Osteoblast (primary cell): ENCODE results near the gene KAZN. TPM values are rescaled to one million over a fixed set of nuclear protein-coding genes. Genes with fewer than 3 reads are reported as not detected.

Source experiments
- DNase-seq: peaks from one replicate; pipeline ENCODE4 v3.0.0; 2011; ENCODE audit warnings: low spot score, mixed read lengths; ENCODE audit not compliant: insufficient read length; ENCODE audit errors: missing footprints
- H2AFZ ChIP-seq: 2 replicates; pipeline ENCODE4 v1.6.0; 2011; ENCODE audit warnings: mild to moderate bottlenecking, low read length
- H3K27ac ChIP-seq: 2 replicates; pipeline ENCODE4 v1.5.1; 2011; ENCODE audit warnings: mild to moderate bottlenecking, low read depth, low read length, moderate library complexity
- H3K27me3 ChIP-seq: 2 replicates; pipeline ENCODE4 v1.6.0; 2012; ENCODE audit warnings: mild to moderate bottlenecking, control low read depth, inconsistent platforms, low read length, moderate library complexity; ENCODE audit not compliant: insufficient read depth
- H3K36me3 ChIP-seq: 2 replicates; pipeline ENCODE4 v1.5.1; 2011; ENCODE audit warnings: mild to moderate bottlenecking, low read length, control low read depth, moderate library complexity; ENCODE audit not compliant: insufficient read depth
- H3K4me1 ChIP-seq: 2 replicates; pipeline ENCODE4 v1.5.1; 2011; ENCODE audit warnings: mild to moderate bottlenecking, low read length, control low read depth, moderate library complexity; ENCODE audit not compliant: insufficient read depth
- H3K4me2 ChIP-seq: 2 replicates; pipeline ENCODE4 v1.6.0; 2011; ENCODE audit warnings: mild to moderate bottlenecking, low read length; ENCODE audit not compliant: insufficient read depth
- H3K4me3 ChIP-seq: fragments of 200-600 bp; sonication (generic); 3 replicates; pipeline ENCODE4 v1.5.1; 2012; ENCODE audit warnings: mild to moderate bottlenecking, low read length, inconsistent platforms; ENCODE audit not compliant: insufficient read depth
- H3K79me2 ChIP-seq: 2 replicates; pipeline ENCODE4 v1.6.0; 2012; ENCODE audit warnings: mild to moderate bottlenecking, low read length, control low read depth, inconsistent platforms; ENCODE audit not compliant: insufficient read depth
- H3K9me3 ChIP-seq: 2 replicates; pipeline ENCODE4 v1.5.1; 2011; ENCODE audit warnings: low read depth, low read length, control low read depth
- H4K20me1 ChIP-seq: 2 replicates; pipeline ENCODE4 v1.6.0; 2012; ENCODE audit warnings: mild to moderate bottlenecking, low read length, control low read depth; ENCODE audit not compliant: insufficient read depth
- total RNA-seq: library from RNA; depleted of rRNA; stranded (reverse); fragments of >200 nt; gene quantifications from 2 replicates; pipeline ENCODE4 v1.2.3, GENCODE V29; 2012
- TF ChIP-seq, protein P1 (sequence below): IDR thresholded peaks from 2 replicates; pipeline ENCODE4 v1.5.1; 2011; ENCODE audit warnings: mild to moderate bottlenecking, low read depth, low read length, moderate library complexity; ENCODE audit errors: extremely low read depth

Gene KAZN
- total RNA-seq, 1 donor = 9.0 TPM

DNA sequence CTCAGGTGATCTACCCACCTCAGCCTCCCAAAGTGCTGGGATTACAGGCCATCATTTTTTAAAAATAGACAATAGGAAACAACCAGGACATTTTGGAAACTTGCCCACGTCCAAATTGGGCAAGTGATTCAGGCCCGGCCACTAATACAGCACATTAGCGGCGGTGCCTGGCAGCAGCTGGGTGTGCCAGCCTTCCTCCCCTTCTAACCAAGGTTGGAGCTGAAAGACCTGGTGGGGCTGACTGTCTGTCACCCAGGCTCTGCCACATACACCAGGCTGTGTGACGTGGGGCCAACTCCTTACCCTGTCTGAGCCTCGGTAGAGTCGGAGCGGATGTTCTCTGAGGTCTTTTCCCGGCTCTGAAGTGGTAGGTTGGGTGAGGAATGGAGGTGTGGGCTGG is 525.4 kb downstream of the KAZN start:
- Histone ChIP-seq H3K79me2 (no peaks in the 10 kb centered on the region), H4K20me1 (no peaks in the 10 kb centered on the region), H3K4me2 (no peak overlapping the region), H3K27me3 (peaks cover 17% of the 10 kb centered on the region), H3K9me3 (no peaks in the 10 kb centered on the region), H3K4me3 (no peak overlapping the region), H3K27ac (no peak overlapping the region), H3K4me1 (no peaks in the 10 kb centered on the region), H2AFZ (no peak overlapping the region), H3K36me3 (no peaks in the 10 kb centered on the region)
- TF ChIP-seq, protein P1, sequence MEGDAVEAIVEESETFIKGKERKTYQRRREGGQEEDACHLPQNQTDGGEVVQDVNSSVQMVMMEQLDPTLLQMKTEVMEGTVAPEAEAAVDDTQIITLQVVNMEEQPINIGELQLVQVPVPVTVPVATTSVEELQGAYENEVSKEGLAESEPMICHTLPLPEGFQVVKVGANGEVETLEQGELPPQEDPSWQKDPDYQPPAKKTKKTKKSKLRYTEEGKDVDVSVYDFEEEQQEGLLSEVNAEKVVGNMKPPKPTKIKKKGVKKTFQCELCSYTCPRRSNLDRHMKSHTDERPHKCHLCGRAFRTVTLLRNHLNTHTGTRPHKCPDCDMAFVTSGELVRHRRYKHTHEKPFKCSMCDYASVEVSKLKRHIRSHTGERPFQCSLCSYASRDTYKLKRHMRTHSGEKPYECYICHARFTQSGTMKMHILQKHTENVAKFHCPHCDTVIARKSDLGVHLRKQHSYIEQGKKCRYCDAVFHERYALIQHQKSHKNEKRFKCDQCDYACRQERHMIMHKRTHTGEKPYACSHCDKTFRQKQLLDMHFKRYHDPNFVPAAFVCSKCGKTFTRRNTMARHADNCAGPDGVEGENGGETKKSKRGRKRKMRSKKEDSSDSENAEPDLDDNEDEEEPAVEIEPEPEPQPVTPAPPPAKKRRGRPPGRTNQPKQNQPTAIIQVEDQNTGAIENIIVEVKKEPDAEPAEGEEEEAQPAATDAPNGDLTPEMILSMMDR = no peak
- peak; percentile 47 for DNase-seq

DNA sequence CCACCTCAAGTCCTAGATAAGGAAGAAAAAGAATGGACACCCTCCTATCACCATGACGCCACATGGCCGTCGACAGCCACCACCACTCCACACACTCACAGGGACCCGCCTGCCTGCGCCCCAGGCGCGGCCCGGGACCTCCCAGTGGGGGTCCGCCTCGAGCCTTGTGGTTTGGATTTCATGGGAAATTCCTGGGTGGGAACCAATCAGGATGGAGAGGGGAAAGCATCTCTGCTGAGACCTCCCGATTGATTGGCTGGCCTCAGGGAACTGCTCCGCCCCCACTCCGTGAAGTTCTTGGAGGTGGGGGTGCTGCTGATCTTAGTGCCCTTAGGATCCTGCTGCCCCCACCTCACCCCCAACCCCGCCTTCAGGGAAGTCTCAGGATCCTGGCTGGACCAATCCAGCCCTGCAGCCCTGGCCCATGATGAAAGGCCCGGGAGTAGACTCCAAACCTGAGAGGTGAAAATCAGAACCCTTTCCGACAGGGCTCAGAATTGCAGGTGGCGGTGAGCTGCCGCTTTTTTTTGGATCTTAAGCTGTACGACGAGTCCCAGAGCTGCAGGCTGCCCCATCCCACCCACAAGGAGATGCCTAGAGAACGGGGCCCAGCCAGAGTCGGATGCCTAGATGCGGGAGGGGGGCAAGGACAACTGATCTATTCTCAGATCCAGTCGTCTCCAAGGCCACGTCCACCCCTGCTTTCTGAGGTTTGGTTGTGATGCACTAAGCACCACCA is 526.0 kb downstream of the KAZN start:
- TF ChIP-seq, protein P1 = no peak
- Histone ChIP-seq H3K27me3 (peaks cover 15% of the 10 kb centered on the region), H3K36me3 (no peaks in the 10 kb centered on the region), H3K79me2 (no peaks in the 10 kb centered on the region), H4K20me1 (no peaks in the 10 kb centered on the region), H2AFZ (no peak overlapping the region), H3K9me3 (peaks cover under 1% of the 10 kb centered on the region), H3K4me1 (no peaks in the 10 kb centered on the region), H3K4me3 (no peak overlapping the region), H3K4me2 (no peak overlapping the region), H3K27ac (no peak overlapping the region)
- DNase-seq = peak; percentile 51

DNA sequence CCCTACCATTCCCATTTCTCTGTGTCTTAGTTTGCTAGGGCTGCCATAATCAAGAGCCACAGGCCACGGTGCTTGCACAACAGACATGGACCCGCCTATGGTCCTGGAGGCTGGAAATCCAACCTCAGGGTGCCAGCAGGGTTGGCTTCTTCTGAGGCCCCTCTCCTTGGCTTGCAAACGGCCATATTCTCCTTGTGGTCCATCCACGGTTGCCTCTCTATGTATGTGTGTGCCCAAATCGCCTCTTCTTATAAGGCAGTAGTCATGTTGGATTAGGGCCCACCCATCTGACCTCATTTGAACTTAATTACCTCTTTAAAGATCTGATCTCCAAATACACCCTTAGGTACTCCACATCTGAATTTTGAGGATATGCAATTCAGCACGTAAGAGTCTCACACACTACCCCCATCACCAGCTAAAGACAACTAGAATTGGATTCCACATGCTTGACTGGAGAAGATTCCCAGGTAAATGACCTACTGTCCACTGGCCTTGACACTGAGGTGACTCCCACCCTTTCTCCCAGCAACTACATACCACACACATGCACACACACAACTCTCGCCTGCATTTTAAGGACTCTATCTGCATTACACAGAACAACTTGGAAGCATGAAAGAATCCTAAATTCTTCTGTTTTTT is 526.7 kb downstream of the KAZN start:
- no peaks in the 10 kb centered on the region for H3K79me2 ChIP-seq
- no peaks in the 10 kb centered on the region for H3K4me1 ChIP-seq
- no peaks in the 10 kb centered on the region for H3K36me3 ChIP-seq
- H4K20me1 ChIP-seq = no peaks in the 10 kb centered on the region
- H3K4me3 ChIP-seq = no peak overlapping the region
- no peak overlapping the region for H3K4me2 ChIP-seq
- DNase-seq = peak; percentile 45
- H2AFZ ChIP-seq = no peak overlapping the region
- no peak overlapping the region for H3K27ac ChIP-seq
- peaks cover 10% of the 10 kb centered on the region for H3K27me3 ChIP-seq
- TF ChIP-seq, protein P1 = no peak
- peaks cover 5% of the 10 kb centered on the region for H3K9me3 ChIP-seq

DNA sequence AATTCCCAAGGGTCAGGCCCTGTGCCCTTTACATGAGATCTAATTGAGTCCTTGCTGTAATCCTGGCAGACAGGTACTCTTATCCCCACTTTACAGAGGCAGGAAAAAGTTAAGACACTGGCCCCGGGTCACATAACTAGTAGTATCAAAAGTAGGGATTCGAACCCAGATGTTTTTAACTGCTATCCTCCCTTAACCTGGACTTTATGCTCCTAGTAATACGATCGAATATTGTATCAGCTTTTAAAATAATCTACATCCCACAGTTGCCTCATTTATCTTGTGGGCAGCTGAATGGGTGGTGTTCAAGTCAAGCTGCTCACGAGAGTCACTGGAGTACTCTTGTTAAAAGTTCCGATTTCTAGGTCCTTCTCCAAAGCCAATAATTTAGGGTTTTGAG is 529.6 kb downstream of the KAZN start:
- Histone ChIP-seq H3K36me3 (no peaks in the 10 kb centered on the region), H3K79me2 (no peaks in the 10 kb centered on the region), H2AFZ (no peak overlapping the region), H3K4me1 (no peaks in the 10 kb centered on the region), H3K27ac (no peak overlapping the region), H3K4me2 (no peak overlapping the region), H3K4me3 (no peak overlapping the region), H4K20me1 (no peaks in the 10 kb centered on the region), H3K9me3 (peaks cover 5% of the 10 kb centered on the region), H3K27me3 (peaks cover 10% of the 10 kb centered on the region)
- TF ChIP-seq, protein P1 = no peak
- no peak for DNase-seq
